Activated B cell treated with CpG ODN at 0.5 μM for 24 hours (primary cell): ENCODE results near the gene GGPS1. TPM values are rescaled to one million over a fixed set of nuclear protein-coding genes. Genes with fewer than 3 reads are reported as not detected.

Source experiments
- ATAC-seq: fragments of 200-7000 bp; cut with Tn5 transposase; one replicate; pipeline ENCODE4 v1.10.0; 2021; ENCODE audit warnings: low read depth, mild to moderate bottlenecking, moderate library complexity
- CTCF ChIA-PET: fragments of 350-600 bp; sonication (Branson Sonifier 250); formaldehyde crosslinking; loops from one replicate; lab custom pipeline; 2021; ENCODE audit warnings: antibody characterized with exemption; lab: Charles Lee
- POLR2A ChIA-PET: fragments of 350-600 bp; sonication (Branson Sonifier 250); formaldehyde crosslinking; loops from one replicate; lab custom pipeline; 2021; ENCODE audit warnings: antibody characterized with exemption; lab: Charles Lee
- DNase-seq: peaks from one replicate; pipeline ENCODE4 v3.0.0; 2022
- H3K27ac Mint-ChIP-seq: one replicate; pipeline ENCODE4 v1.8.0; 2020; ENCODE audit warnings: mixed read lengths
- H3K27me3 Mint-ChIP-seq: one replicate; pipeline ENCODE4 v1.8.0; 2021; ENCODE audit warnings: mixed read lengths
- H3K36me3 Mint-ChIP-seq: one replicate; pipeline ENCODE4 v1.8.0; 2021; ENCODE audit warnings: low read depth, mixed read lengths
- H3K4me1 Mint-ChIP-seq: one replicate; pipeline ENCODE4 v1.8.0; 2021; ENCODE audit warnings: mixed read lengths
- H3K4me3 Mint-ChIP-seq: one replicate; pipeline ENCODE4 v1.8.0; 2020; ENCODE audit warnings: mild to moderate bottlenecking, mixed read lengths
- H3K9me3 Mint-ChIP-seq: one replicate; pipeline ENCODE4 v1.8.0; 2020; ENCODE audit warnings: mixed read lengths
- intact Hi-C: fragments of 100-400 bp; cut with micrococcal nuclease; formaldehyde crosslinking; loops from one replicate; pipeline ENCODE4 v1.15.1; 2024
- total RNA-seq: library from RNA; stranded (reverse); gene quantifications from 2 replicates; pipeline ENCODE4 v1.2.3, GENCODE V29; 2022
- TF ChIP-seq, protein P1 (sequence below): fragments of 200-600 bp; IDR thresholded peaks from one replicate; pipeline ENCODE4 v1.8.0; 2022; ENCODE audit warnings: antibody characterized with exemption, mild to moderate bottlenecking

The GGPS1 gene
- total RNA-seq, 1 donor from 2014 or later, result 33.8 TPM

GRCh38 chr1:235284231-235284769, 44.1 kb upstream of the GGPS1 start:
- H3K36me3 Mint-ChIP-seq, result peaks cover 10% of the 10 kb centered on the region
- intact Hi-C loops, result no loop called here
- H3K27me3 Mint-ChIP-seq, result no peaks in the 10 kb centered on the region
- ATAC-seq (no peak), DNase-seq (no peak)
- H3K9me3 Mint-ChIP-seq, result no peaks in the 10 kb centered on the region
- H3K27ac Mint-ChIP-seq, result no peak overlapping the region
- H3K4me3 Mint-ChIP-seq, result no peak overlapping the region
- ChIA-PET CTCF (no interaction called here), POLR2A (interaction anchor here (0.7 kb wide), 1 partner anchor 180 kb away, joined by 5 read pairs; no protein-coding TSS in a partner anchor)
- TF ChIP-seq, protein P1, sequence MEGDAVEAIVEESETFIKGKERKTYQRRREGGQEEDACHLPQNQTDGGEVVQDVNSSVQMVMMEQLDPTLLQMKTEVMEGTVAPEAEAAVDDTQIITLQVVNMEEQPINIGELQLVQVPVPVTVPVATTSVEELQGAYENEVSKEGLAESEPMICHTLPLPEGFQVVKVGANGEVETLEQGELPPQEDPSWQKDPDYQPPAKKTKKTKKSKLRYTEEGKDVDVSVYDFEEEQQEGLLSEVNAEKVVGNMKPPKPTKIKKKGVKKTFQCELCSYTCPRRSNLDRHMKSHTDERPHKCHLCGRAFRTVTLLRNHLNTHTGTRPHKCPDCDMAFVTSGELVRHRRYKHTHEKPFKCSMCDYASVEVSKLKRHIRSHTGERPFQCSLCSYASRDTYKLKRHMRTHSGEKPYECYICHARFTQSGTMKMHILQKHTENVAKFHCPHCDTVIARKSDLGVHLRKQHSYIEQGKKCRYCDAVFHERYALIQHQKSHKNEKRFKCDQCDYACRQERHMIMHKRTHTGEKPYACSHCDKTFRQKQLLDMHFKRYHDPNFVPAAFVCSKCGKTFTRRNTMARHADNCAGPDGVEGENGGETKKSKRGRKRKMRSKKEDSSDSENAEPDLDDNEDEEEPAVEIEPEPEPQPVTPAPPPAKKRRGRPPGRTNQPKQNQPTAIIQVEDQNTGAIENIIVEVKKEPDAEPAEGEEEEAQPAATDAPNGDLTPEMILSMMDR, result no peak
- peaks cover 63% of the 10 kb centered on the region for H3K4me1 Mint-ChIP-seq

DNA sequence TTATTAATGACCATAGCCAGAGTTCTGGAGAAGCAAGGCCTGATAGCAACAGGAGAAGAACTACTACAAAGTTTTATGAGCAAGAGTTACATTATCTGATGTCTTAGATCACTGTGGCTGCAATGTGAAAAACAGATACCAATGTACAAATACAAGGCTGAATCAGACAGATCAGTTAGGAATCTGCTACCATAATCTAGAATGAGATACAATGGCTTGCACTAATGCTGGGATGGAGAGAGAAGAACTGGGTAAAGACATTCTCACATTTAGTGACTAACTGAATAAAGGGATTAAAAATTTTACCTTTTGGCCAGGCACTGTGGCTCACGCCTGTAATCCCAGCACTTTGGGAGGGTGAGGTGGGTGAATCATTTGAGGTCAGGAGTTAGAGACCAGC, 41.7 kb upstream of the GGPS1 start:
- ATAC-seq (no peak), DNase-seq (no peak)
- ChIA-PET POLR2A (no interaction called here), CTCF (no interaction called here)
- no peak overlapping the region for H3K4me3 Mint-ChIP-seq
- H3K27ac Mint-ChIP-seq, result peak overlapping the region; percentile 26
- H3K36me3 Mint-ChIP-seq, result peaks cover 10% of the 10 kb centered on the region
- peaks cover 67% of the 10 kb centered on the region for H3K4me1 Mint-ChIP-seq
- no peaks in the 10 kb centered on the region for H3K27me3 Mint-ChIP-seq
- no peaks in the 10 kb centered on the region for H3K9me3 Mint-ChIP-seq
- TF ChIP-seq, protein P1, result no peak
- intact Hi-C loops, result loop anchor here (2.0 kb wide), 1 partner anchor 18 kb away; no protein-coding TSS in a partner anchor

- POLR2A ChIA-PET, result interaction anchor here (0.6 kb wide), 1 partner anchor 14 kb away, joined by 10 read pairs; no protein-coding TSS in a partner anchor
- Mint-ChIP-seq H3K27me3 (no peaks in the 10 kb centered on the region), H3K4me3 (no peak overlapping the region), H3K27ac (peak overlapping the region; percentile 26), H3K4me1 (peaks cover 70% of the 10 kb centered on the region), H3K9me3 (no peaks in the 10 kb centered on the region), H3K36me3 (peaks cover 8% of the 10 kb centered on the region)
- ATAC-seq (no peak), DNase-seq (no peak)
- CTCF ChIA-PET, result no interaction called here
- intact Hi-C loops, result loop anchor here (2.0 kb wide), 1 partner anchor 17 kb away; no protein-coding TSS in a partner anchor
- TF ChIP-seq, protein P1, result no peak
Measured at GRCh38 chr1:235287208-235287882, 41.0 kb upstream of the GGPS1 start.

GRCh38 chr1:235289859-235290739, 38.3 kb upstream of the GGPS1 start:
- H3K27ac Mint-ChIP-seq, result no peak overlapping the region
- H3K9me3 Mint-ChIP-seq, result no peaks in the 10 kb centered on the region
- ATAC-seq, result no peak
- DNase-seq, result no peak
- POLR2A ChIA-PET, result no interaction called here
- H3K27me3 Mint-ChIP-seq, result no peaks in the 10 kb centered on the region
- peaks cover 75% of the 10 kb centered on the region for H3K4me1 Mint-ChIP-seq
- intact Hi-C loops, result no loop called here
- no peak overlapping the region for H3K4me3 Mint-ChIP-seq
- TF ChIP-seq, protein P1, result no peak
- CTCF ChIA-PET, result no interaction called here
- H3K36me3 Mint-ChIP-seq, result peaks cover 8% of the 10 kb centered on the region
